ENCODE results near the gene FCER2.
A peak's percentile ranks its signal among the peaks of the same experiment; 100 is the strongest.

Gene FCER2

GRCh38 chr19:7658219-7658686, 43.7 kb downstream of the FCER2 start:
- no peak overlapping the region for H3K27ac ChIP-seq
- no peak for TF ChIP-seq CTCF (IDR thresholded peaks at IDR 0.05)
- H3K4me3 ChIP-seq, result no peak overlapping the region
- no peak for DNase-seq (ENCODE audit: low spot score)

DNA sequence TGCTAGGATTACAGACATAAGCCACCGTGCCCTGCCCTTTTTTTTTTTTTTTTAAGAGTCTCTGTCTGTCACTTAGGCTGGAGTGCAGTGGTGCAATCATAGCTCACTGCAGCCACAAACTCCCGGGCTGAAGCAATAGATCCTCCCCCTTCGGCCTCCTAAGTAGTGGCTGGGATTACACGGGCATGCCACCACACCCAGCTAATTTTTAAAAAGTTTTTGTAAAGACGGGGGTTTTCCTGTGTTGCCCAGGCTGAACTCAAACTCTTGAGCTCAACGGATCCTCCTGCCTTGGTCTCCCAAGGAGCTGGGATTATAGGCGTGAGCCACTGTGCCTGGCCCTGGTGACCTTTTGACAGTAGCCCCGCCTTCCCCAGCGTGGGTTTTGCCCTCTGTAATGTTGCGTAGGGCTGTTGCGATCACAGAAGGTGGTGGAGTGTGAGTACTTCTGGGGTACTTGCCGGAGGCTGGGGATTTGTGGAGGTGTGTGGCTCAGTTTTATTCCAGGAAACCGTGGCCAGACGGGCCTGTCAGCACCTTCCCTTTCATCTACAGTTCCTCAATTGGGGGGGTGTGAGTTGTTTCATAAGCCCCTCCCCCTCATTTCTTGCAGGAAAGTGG, 44.7 kb downstream of the FCER2 start:
- Histone ChIP-seq H3K4me3 (no peak overlapping the region), H3K27ac (no peak overlapping the region)
- TF ChIP-seq CTCF (IDR thresholded peaks at IDR 0.05), result no peak
- DNase-seq (ENCODE audit: low spot score), result no peak

GRCh38 chr19:7655581-7655980, 46.4 kb downstream of the FCER2 start:
- no peak overlapping the region for H3K27ac ChIP-seq
- DNase-seq (ENCODE audit: low spot score), result no peak
- H3K4me3 ChIP-seq, result no peak overlapping the region
- no peak for TF ChIP-seq CTCF (IDR thresholded peaks at IDR 0.05)

GRCh38 chr19:7654401-7654800, 47.5 kb downstream of the FCER2 start:
- no peak overlapping the region for H3K4me3 ChIP-seq
- DNase-seq (ENCODE audit: low spot score), result no peak
- no peak for TF ChIP-seq CTCF (IDR thresholded peaks at IDR 0.05)
- H3K27ac ChIP-seq, result no peak overlapping the region

DNA sequence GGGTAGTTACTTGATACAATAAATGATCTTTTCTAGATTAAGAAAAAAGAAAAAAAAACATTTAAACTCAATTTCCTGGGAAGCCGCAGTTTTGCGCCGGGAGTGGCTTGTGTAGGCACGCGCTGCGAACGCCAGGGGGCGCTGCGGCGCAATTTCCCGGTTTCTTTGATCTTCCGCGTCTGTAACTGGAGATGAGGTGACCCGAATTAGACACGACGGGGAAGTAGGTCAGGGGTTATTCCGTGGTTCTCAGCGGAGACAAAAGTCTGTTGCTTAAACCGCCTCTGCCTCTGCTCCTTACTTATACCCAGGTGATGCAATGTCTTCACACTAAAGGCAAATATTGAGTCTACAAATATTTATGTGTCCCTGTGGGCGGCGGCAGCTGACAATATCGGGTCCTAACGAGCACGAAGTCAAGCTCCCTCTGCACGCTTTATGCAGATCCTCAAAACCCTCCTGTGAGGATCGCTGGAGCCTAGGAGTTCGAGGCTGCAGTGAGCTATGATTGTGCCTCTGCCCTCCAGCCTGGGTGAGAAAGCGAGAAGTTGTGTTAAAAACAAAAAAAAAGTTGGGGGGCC, 49.8 kb downstream of the FCER2 start:
- peak; percentile 83 for DNase-seq (ENCODE audit: low spot score)
- peak overlapping the region; percentile 57 for H3K4me3 ChIP-seq
- TF ChIP-seq CTCF (IDR thresholded peaks at IDR 0.05), result peak; percentile 95
- no peak overlapping the region for H3K27ac ChIP-seq

- DNase-seq (ENCODE audit: low spot score), result no peak
- H3K27ac ChIP-seq, result no peak overlapping the region
- H3K4me3 ChIP-seq, result no peak overlapping the region
- TF ChIP-seq CTCF (IDR thresholded peaks at IDR 0.05), result no peak
Measured at GRCh38 chr19:7650148-7650547, 51.8 kb downstream of the FCER2 start.
